Caco-2 (cell line): Measurements from ENCODE around the gene PALM. TPM values are rescaled to one million over a fixed set of nuclear protein-coding genes. Genes with fewer than 3 reads are reported as not detected.
"Not testable (repeated sequence)": the region's sequence is repeated elsewhere in the genome, so short reads cannot be mapped to it uniquely, and the experiment has no call there.

Experiments
- BruUV-seq: library from RNA; stranded (reverse); fragments of 400-500 nt; replicated peaks from 2 replicates; lab custom pipeline; 2021; lab: Mats Ljungman, UMichigan
- CTCF ChIA-PET: fragments of 300-600 bp; sonication (Branson Sonifier 250); formaldehyde crosslinking; loops from one replicate; lab custom pipeline; 2022; ENCODE audit warnings: antibody characterized with exemption; lab: Charles Lee
- POLR2A ChIA-PET: fragments of 300-600 bp; sonication (Branson Sonifier 250); formaldehyde crosslinking; loops from one replicate; lab custom pipeline; 2022; ENCODE audit warnings: antibody characterized with exemption; lab: Charles Lee
- DNase-seq, 2 experiments: peaks; one replicate each; pipeline versions ENCODE4 v3.0.0 to v3.0.0-alpha.2; 2020 to 2022
- H3K27me3 ChIP-seq: replicated peaks from 2 replicates; pipeline ENCODE4 v1.6.0; 2011; ENCODE audit warnings: low read length; ENCODE audit not compliant: control insufficient read depth, insufficient read depth
- H3K36me3 ChIP-seq: 2 replicates; pipeline ENCODE4 v1.5.1; 2011; ENCODE audit warnings: low read length; ENCODE audit not compliant: control insufficient read depth, insufficient read depth
- H3K4me1 ChIP-seq: fragments of 250-450 bp; sonication (Bioruptor Pico); 2 replicates; pipeline ENCODE4 v1.5.1; 2020; ENCODE audit warnings: mild to moderate bottlenecking
- H3K4me3 ChIP-seq: 2 replicates; pipeline ENCODE4 v1.5.1; 2011; ENCODE audit warnings: low read depth, mild to moderate bottlenecking, control low read depth, low read length
- H3K9me3 ChIP-seq: fragments of 250-450 bp; sonication (Bioruptor Pico); 2 replicates; pipeline ENCODE4 v1.5.1; 2020; ENCODE audit warnings: mild to moderate bottlenecking, moderate library complexity
- H3K27ac Mint-ChIP-seq: one replicate; pipeline ENCODE4 v1.8.0; 2022; ENCODE audit warnings: mixed read lengths; ENCODE audit not compliant: unreplicated experiment
- H3K27me3 Mint-ChIP-seq: one replicate; pipeline ENCODE4 v1.8.0; 2022; ENCODE audit warnings: mixed read lengths; ENCODE audit not compliant: insufficient read depth, unreplicated experiment
- H3K36me3 Mint-ChIP-seq: one replicate; pipeline ENCODE4 v1.8.0; 2022; ENCODE audit warnings: mild to moderate bottlenecking, mixed read lengths; ENCODE audit not compliant: insufficient read depth, unreplicated experiment
- H3K4me1 Mint-ChIP-seq: one replicate; pipeline ENCODE4 v1.8.0; 2022; ENCODE audit warnings: low read depth, mixed read lengths; ENCODE audit not compliant: unreplicated experiment
- H3K4me3 Mint-ChIP-seq: one replicate; pipeline ENCODE4 v1.8.0; 2022; ENCODE audit warnings: mild to moderate bottlenecking, moderate library complexity, mixed read lengths; ENCODE audit not compliant: unreplicated experiment
- H3K9me3 Mint-ChIP-seq: one replicate; pipeline ENCODE4 v1.8.0; 2022; ENCODE audit warnings: mixed read lengths; ENCODE audit not compliant: unreplicated experiment
- CTCF ChIP-seq, 2 experiments: fragments of 200-600 bp in 1 of 2; IDR thresholded peaks; 1 replicate in 1 of 2; 2 replicates in 1 of 2; pipeline versions ENCODE4 v1.5.1 to v1.8.0; 2011 to 2022; ENCODE audit warnings: antibody characterized with exemption in 1 of 2, control low read depth in 1 of 2, inconsistent platforms in 1 of 2, low read depth in 1 of 2, low read length in 1 of 2, mild to moderate bottlenecking in 1 of 2, moderate library complexity in 1 of 2; ENCODE audit not compliant: insufficient read depth in 1 of 2, severe bottlenecking in 1 of 2, unreplicated experiment in 1 of 2
- intact Hi-C: fragments of 100-400 bp; cut with micrococcal nuclease; formaldehyde crosslinking; loops from one replicate; pipeline ENCODE4 v1.10.0; 2022; ENCODE audit not compliant: unreplicated experiment
- total RNA-seq: library from RNA; stranded (reverse); gene quantifications from 2 replicates; pipeline ENCODE4 v1.2.3, GENCODE V29; 2022

PALM gene
- total RNA-seq, 1 experiment from 2014 or later: 16.1 TPM

- no TSS peak for BruUV-seq
- TF ChIP-seq CTCF (IDR thresholded peaks at IDR 0.05; ENCODE audit: insufficient read depth in 1 of 2, low read depth in 1 of 2, low read length in 1 of 2, severe bottlenecking in 1 of 2, unreplicated experiment in 1 of 2): no peak
- Mint-ChIP-seq H3K4me3 (peak within 1 kb of the TSS; percentile 80), H3K27me3 (no peaks in the 10 kb centered on the region), H3K36me3 (peaks cover 32% of the 10 kb centered on the region), H3K27ac (peak within 1 kb of the TSS; percentile 76), H3K9me3 (no peaks in the 10 kb centered on the region), H3K4me1 (no peaks in the 10 kb centered on the region)
- DNase-seq: peak; percentile 90 to 91
- CTCF ChIA-PET: interaction anchor here (0.6 to 1.3 kb wide), 4 partner anchors 12 to 156 kb away, joined by 4 to 8 read pairs (median 6); no protein-coding TSS in a partner anchor
- Histone ChIP-seq H3K4me1 (peaks cover 27% of the 10 kb centered on the region), H3K27me3 (no peaks in the 10 kb centered on the region), H3K4me3 (peak within 1 kb of the TSS; percentile 96), H3K9me3 (0 out of 2 replicates have a peak, but pooled peaks cover 6% of the 10 kb centered on the region), H3K36me3 (peaks cover 1% of the 10 kb centered on the region; the same call in 1 of the 2 replicates)
- intact Hi-C loops: loop anchor here (2.0 to 5.0 kb wide), 2 partner anchors 18 to 89 kb away; partner anchors contain the start of gene MISP
- POLR2A ChIA-PET: interaction anchor here (1.1 to 1.4 kb wide), 3 partner anchors 16 to 89 kb away, joined by 3 to 11 read pairs (median 5); partner anchors contain the start of gene MISP
Observed at GRCh38 chr19:662962-663681, 45.6 kb upstream of the PALM start, which contains the start of gene RNF126. RNF126 (minus strand) TSS chr19:663214; CDS start chr19:663121, 93 bp downstream.

- Mint-ChIP-seq H3K4me3 (peak overlapping the region; percentile 80), H3K9me3 (no peaks in the 10 kb centered on the region), H3K4me1 (no peaks in the 10 kb centered on the region), H3K27me3 (no peaks in the 10 kb centered on the region), H3K27ac (peak overlapping the region; percentile 52), H3K36me3 (peaks cover 34% of the 10 kb centered on the region)
- intact Hi-C loops: loop anchor here (2.0 to 5.0 kb wide), 2 partner anchors 17 to 89 kb away; partner anchors contain the start of gene MISP
- peaks cover 33% of the 10 kb centered on the region for H3K4me1 ChIP-seq
- H3K9me3 ChIP-seq: peaks cover 6% of the 10 kb centered on the region; the same call in 1 of the 2 replicates
- H3K27me3 ChIP-seq: no peaks in the 10 kb centered on the region
- peak overlapping the region; percentile 96 for H3K4me3 ChIP-seq
- no peak for TF ChIP-seq CTCF (IDR thresholded peaks at IDR 0.05; ENCODE audit: insufficient read depth in 1 of 2, low read depth in 1 of 2, low read length in 1 of 2, severe bottlenecking in 1 of 2, unreplicated experiment in 1 of 2)
- POLR2A ChIA-PET: interaction anchor here (1.1 to 1.4 kb wide), 3 partner anchors 16 to 88 kb away, joined by 3 to 11 read pairs (median 5); partner anchors contain the start of gene MISP
- DNase-seq: no peak
- peaks cover 1% of the 10 kb centered on the region; the same call in 1 of the 2 replicates for H3K36me3 ChIP-seq
- CTCF ChIA-PET: interaction anchor here (0.6 to 1.3 kb wide), 2 partner anchors 17 to 71 kb away, joined by 4 to 8 read pairs; no protein-coding TSS in a partner anchor
- TSS peak; percentile 45 for BruUV-seq
Observed at GRCh38 chr19:663682-664117, 45.0 kb upstream of the PALM start.

- BruUV-seq: no TSS peak
- Mint-ChIP-seq H3K4me1 (no peaks in the 10 kb centered on the region), H3K4me3 (peak overlapping the region; percentile 80), H3K36me3 (peaks cover 44% of the 10 kb centered on the region), H3K9me3 (no peaks in the 10 kb centered on the region), H3K27ac (peak overlapping the region; percentile 48), H3K27me3 (no peaks in the 10 kb centered on the region)
- intact Hi-C loops: loop anchor here (1.0 to 5.0 kb wide), 2 partner anchors 69 to 87 kb away; partner anchors contain the start of gene MISP
- ChIA-PET CTCF (no interaction called here), POLR2A (interaction anchor here (0.6 kb wide), 1 partner anchor 67 kb away, joined by 3 read pairs; no protein-coding TSS in a partner anchor)
- H3K4me1 ChIP-seq: peaks cover 38% of the 10 kb centered on the region
- peaks cover 6% of the 10 kb centered on the region; the same call in 1 of the 2 replicates for H3K9me3 ChIP-seq
- no peaks in the 10 kb centered on the region for H3K27me3 ChIP-seq
- no peaks in the 10 kb centered on the region for H3K36me3 ChIP-seq
- TF ChIP-seq CTCF (IDR thresholded peaks at IDR 0.05; ENCODE audit: insufficient read depth in 1 of 2, low read depth in 1 of 2, low read length in 1 of 2, severe bottlenecking in 1 of 2, unreplicated experiment in 1 of 2): peak; percentile 90 to 95
- peak; percentile 90 to 92 for DNase-seq
- no peak overlapping the region for H3K4me3 ChIP-seq
Observed at GRCh38 chr19:664913-665443, 43.8 kb upstream of the PALM start.

GRCh38 chr19:666985-667573 lies 41.7 kb upstream of the PALM start:
- H3K9me3 ChIP-seq, H3K27me3 ChIP-seq, H3K27me3 Mint-ChIP-seq, POLR2A ChIA-PET, H3K36me3 ChIP-seq, CTCF ChIA-PET, BruUV-seq, H3K9me3 Mint-ChIP-seq, H3K4me3 ChIP-seq, H3K4me3 Mint-ChIP-seq, H3K27ac Mint-ChIP-seq, H3K4me1 Mint-ChIP-seq, intact Hi-C loops, DNase-seq: not testable (repeated sequence)
- peaks cover 25% of the 10 kb centered on the region for H3K4me1 ChIP-seq
- H3K36me3 Mint-ChIP-seq: peaks cover 33% of the 10 kb centered on the region
